Choroid plexus epithelial cell (primary cell): ENCODE data around the gene CRMP1.

Source experiments
- DNase-seq: peaks from one replicate; pipeline ENCODE4 v3.0.0-alpha.2; 2010; ENCODE audit warnings: low read depth
- H3K4me3 ChIP-seq: 2 replicates; pipeline ENCODE4 v1.5.1; 2011; ENCODE audit warnings: low read depth, mild to moderate bottlenecking, control low read depth, low read length, moderate library complexity
- CTCF ChIP-seq: conservative IDR thresholded peaks from 2 replicates; pipeline ENCODE4 v1.5.1; 2011; ENCODE audit warnings: low read depth, mild to moderate bottlenecking, control low read depth, inconsistent platforms, low read length, moderate library complexity

Gene CRMP1

GRCh38 chr4:5893004-5893580, at the start of gene CRMP1:
Gene CRMP1 (minus strand): TSS chr4:5893086. CDS start chr4:5892969, 117 bp downstream.
- TF ChIP-seq CTCF = no peak
- DNase-seq = no peak
- no peak within 1 kb of the TSS for H3K4me3 ChIP-seq

GRCh38 chr4:5941601-5942000, 48.7 kb upstream of the CRMP1 start:
- TF ChIP-seq CTCF = no peak
- DNase-seq = no peak
- H3K4me3 ChIP-seq = no peak overlapping the region

- H3K4me3 ChIP-seq = no peak overlapping the region
- TF ChIP-seq CTCF = no peak
- DNase-seq = peak; percentile 6
These were observed 47.8 kb upstream of the CRMP1 start for GRCh38 chr4:5940470-5941203.

DNA sequence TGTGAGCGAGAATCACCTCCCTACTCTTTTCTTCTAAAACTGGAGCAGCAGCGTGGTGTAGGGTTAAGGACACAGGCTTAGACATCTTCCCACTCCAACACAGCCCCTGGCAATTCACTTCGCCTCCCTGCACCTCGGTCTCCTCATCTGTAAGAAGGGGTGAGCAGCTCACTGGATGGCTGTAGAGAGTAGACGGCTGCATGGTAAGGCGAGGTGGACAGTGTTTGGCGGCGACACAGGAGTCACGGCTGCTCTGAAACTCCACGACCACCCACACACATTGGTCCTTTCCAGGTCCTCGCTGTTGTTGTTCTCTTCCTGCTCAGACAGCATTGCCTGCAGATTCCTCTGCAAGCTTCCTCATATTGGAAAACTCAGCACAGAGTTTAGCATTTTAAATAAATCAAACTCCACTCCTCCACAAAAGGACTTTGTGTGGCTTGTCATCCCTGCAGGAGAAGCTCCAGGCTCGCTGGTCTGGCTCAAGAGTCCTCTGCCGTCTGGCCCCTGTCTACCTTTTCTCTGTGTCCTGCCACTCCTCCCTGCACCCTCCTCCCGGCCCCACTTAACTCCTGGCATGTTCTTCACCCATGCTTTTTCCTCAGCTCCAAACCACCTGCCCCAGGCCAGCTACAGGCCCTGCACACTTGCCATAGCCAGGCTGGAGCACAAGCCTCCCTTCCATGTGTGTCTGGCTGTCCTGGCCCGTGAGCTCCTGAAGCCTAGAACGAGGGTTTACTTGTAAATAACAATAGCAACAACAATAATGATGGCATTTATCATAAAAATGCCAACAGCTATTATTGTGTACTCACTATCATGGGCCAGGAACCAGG, 41.3 kb upstream of the CRMP1 start:
- no peak overlapping the region for H3K4me3 ChIP-seq
- DNase-seq = no peak
- TF ChIP-seq CTCF = no peak

- no peak for DNase-seq
- H3K4me3 ChIP-seq = no peak overlapping the region
- no peak for TF ChIP-seq CTCF
These were observed 40.2 kb upstream of the CRMP1 start for GRCh38 chr4:5933116-5933515.

- TF ChIP-seq CTCF = no peak
- H3K4me3 ChIP-seq = no peak overlapping the region
- DNase-seq = no peak
These were observed 39.2 kb upstream of the CRMP1 start for GRCh38 chr4:5932035-5932568.
